HG03280 (cell line): Measurements from ENCODE around the gene MRPL49.

Experiments
- ATAC-seq: cut with Tn5 transposase; IDR thresholded peaks from one replicate; pipeline ENCODE4 v1.9.1; 2021; ENCODE audit warnings: mild to moderate bottlenecking, moderate library complexity; ENCODE audit not compliant: unreplicated experiment

The MRPL49 gene

DNA sequence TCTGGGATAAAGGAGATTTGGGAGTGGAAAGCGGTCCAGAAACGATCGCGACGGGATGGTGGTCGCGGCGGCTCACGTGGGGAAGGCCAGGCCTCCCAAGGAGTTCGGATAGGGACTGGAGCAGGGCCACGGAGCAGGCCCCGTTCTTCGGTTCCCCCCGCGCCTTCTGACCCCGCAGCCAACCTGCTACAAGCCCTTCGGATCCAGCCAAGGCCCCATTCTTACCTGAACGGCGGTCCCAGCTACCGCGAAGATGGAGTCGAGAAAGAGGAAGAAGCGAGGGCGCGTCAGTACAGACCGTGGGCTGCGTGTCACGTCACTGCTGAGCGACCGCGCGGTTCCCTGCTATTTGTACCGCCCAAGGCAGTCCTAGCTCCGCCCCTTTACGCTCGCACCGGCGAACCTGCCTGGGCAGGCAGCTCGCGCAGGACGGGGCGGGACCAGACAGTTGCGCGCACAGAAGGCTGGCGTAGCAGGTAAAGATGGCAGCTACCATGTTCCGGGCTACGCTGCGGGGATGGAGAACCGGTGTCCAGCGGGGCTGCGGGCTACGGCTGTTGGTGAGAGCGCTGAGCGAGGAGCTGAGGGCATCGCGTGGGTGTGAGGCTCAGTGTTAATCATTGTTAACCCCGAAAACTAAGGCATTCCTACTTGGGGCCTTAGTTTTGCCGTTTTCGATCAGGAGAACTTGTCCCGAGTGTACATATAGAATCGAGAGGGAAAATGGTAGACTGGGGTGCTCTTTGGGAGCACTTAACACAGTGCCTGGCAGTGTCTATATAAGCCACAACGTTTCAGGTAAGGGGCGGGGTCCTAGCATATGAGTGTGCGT is at the start of gene MRPL49, which contains the start of gene FAU:
Gene MRPL49, plus strand, starts transcription at position 457 of the 832 bp plus-strand sequence. Its CDS starts 26 bp downstream, at position 483.
Gene FAU, minus strand, starts transcription at position 270 of the 832 bp plus-strand sequence. CDS start 321 bp downstream, outside the sequence.
- ATAC-seq, result peak; percentile 68

DNA sequence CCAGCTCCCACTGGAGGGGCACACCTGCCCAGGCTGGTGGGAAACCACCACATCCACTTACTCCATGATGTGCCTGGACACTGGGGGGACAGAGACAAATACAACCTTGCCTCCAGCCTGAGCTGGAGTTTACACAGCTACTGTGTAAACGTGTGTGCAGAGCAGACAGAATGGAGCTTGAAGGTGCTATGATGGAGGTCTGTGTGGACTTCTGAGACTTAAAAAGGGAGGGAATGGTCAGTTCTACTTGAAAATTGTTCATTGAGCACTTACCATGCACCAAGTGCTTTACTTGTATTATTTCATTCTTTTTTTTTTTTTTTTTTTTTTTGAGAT is 49.5 kb upstream of the MRPL49 start:
- no peak for ATAC-seq

DNA sequence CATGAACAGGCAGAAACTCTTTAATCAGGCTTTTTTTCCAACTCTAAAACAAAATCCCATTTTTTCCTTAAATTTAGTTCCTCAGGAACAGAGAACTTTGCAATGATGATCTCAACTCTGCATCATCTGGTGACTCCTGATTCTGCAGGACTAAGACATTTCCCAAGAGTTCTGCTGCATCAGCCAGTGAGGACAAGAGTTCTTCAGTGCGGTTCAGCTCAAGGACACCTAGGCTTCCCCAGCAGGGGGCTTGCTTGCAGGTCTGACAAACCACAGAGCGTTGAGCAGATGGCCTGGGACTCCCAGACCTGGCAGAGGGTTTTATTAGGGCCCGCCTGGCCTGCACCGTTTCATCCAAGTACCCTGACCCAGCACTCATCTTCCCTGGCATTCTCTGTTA is 44.7 kb upstream of the MRPL49 start:
- no peak for ATAC-seq

DNA sequence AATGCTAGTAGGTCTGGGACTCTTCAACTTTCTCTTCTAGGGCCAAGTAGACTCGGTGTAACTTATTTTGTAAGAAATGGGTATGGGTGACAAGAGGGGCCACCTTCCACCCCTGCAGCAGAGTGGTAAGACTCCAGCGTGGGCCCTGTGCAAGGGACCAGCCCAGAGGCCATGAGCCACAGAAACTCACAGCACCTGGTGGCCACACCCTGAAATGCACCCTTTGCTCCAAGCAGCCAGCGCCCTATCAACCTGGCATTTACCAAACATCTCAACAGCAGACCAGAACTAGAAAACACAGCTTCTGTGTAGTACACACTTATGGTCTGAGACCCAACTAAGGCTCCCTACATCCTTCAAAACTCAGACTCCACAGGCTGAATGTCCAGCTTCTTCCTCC is 44.0 kb upstream of the MRPL49 start:
- no peak for ATAC-seq

DNA sequence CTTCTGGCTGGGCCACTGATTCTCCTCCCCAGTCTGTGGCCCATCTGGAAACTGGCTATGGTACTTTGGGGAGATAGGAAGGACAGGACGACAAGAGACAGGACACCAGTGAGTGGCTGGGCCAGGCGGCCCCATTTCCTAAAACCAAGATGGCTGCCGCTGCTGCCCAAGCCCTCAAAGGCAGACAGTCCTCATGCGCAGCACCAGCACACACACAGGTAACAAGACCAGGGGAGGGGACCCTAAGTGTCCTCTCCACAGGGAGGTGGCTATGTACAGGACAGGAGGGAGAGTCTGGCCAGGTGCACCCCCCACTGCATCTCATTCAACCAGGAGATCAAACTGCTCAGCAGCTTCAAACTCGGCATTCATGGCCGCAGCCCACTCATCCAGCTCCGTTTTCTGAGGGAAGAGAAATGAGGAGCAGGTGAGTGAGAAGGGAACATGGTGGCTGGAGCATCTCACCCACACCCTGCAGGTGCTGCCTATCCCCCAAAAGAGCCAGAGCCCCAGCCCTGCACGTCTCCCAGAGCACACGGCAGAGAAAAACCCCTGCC is 43.3 kb upstream of the MRPL49 start:
- no peak for ATAC-seq

DNA sequence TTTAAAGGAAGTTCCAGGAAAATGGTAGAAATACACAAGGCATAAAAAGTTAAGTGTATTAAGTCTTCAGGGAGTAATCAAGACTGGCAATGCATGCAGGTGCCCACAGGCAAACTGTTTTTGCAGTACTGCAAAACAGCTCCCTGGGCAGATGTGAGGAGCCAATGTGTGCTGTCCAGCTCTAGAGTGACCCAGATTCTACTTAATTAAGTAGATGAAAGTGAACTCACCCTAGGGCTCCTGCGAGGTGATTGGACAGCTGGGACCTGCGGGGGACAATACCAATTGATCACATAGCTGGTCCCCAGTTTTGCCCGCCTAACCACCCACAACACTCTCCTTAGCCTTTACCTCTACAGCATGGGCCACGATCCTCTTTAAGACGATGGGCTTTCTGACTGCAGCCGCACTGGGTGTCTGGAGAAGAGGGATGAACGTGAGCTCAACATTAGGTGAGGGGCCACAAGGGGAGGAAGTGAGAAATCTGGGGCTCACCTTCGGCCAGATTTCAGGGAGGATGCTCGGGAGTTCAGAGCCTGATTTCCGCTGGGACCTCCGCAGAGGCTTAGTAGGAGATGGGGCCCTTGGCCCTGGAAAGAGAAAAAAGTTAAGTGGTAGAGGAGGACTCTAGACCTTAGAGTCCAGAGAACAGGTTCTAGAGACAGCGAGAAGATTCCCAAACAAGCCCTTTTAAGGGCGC is 38.8 kb upstream of the MRPL49 start:
- no peak for ATAC-seq

DNA sequence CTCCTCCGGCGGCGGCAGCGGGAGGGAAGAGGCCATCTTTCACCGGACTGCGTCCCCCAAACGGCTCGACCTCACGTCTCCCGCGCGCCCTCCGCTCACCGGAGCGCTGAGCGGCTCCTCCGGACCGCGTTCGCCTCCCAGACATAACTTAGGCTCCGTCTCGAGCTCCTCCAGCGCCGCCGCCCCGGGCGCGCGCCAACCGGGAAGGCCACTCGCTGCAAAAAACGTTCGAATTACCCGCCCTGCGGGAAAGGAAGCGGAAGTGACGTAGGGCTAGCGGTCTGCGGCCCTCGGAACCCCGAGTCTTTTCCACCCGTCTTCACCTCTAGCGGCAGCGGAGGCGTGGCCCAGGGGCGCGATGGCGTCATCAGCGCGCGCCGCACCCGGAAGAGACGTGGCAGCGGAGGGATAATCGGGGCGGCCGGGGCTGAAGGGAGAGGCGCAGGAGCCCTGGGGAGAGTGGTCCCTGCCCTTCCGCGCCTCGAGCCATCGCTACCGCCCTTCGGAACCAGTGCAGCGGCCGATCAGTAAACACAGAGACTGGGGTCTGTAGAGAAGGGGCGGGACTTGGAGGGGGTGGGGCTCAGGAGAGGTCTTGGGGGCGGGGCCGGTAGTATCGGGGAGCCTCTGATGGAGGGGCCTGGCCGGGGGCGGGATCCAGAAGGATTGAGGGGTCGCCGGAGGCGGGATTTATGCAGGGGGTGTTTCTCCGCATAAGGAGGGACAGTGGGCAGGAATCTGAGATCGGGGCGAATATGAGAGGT is 38.1 kb upstream of the MRPL49 start, which contains the start of the genes CDCA5 and ZFPL1:
Gene CDCA5, minus strand, starts transcription at position 207 of the 764 bp plus-strand sequence. Its CDS starts 62 bp downstream, at position 145.
Gene ZFPL1, plus strand, starts transcription at position 389 of the 764 bp plus-strand sequence. CDS start 477 bp downstream, outside the sequence.
- ATAC-seq, result peak; percentile 89

DNA sequence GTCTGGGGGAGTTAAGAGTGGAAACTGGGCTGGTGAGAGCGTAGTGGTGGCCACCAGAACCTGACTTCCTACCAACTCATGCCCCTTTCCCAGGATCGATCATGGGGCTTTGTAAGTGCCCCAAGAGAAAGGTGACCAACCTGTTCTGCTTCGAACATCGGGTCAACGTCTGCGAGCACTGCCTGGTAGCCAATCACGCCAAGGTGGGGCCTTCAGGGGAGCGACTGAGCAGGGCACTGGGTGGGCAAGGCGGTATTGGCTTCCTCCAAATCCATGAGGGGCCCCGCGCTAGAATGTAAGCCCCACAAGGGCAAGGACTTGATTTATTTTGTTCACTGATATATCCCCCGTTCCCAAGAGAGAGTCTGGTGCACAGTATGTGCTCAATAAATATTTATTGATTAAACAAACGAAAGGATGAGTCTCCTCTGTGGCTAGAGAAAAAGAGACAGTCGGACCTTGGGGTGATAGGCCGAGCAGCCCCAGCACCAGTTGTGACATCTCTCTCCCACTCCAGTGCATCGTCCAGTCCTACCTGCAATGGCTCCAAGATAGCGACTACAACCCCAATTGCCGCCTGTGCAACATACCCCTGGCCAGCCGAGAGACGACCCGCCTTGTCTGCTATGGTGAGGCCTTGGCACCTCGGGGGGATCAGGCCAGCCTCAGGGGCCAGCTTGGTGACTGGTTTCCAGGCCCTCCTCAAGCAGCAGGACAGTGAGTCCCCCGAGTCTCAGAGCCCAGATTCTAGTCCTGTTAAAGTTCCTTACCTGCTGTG is 37.3 kb upstream of the MRPL49 start:
- no peak for ATAC-seq

DNA sequence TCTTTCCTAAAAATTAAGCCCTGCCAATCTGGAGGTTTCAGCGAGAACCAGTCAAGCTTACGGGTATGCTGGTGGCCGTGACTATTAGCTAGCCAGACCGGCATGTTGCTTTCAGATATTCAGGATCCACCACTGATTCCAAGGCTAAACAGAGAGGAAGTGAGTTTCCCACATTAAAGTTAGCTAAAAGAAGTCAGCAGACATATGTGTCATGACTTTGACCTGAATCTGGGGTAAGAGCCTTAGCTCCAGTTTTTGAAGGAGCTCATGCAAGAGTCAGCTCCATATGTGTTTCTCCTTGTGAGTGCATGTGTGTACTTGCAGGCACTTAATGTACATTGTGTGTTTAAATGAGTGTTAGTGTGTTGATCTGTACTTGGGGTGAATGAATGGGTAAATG is 36.7 kb upstream of the MRPL49 start:
- no peak for ATAC-seq

DNA sequence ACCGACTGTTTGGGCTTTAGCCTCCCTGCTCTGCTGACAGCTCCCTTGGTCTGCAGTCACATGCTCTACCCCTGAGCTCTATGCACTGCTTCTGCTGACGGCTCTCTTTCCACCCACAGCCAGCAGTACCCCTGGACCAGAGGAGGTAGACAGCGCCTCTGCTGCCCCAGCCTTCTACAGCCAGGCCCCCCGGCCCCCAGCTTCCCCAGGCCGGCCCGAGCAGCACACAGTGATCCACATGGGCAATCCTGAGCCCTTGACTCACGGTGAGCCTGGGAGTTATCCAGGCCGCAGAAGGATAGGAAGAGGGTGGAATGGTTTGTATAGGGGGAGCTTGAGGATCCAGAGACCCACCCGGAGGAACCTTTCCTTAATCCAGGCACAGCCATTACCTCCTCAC is 35.3 kb upstream of the MRPL49 start:
- no peak for ATAC-seq

DNA sequence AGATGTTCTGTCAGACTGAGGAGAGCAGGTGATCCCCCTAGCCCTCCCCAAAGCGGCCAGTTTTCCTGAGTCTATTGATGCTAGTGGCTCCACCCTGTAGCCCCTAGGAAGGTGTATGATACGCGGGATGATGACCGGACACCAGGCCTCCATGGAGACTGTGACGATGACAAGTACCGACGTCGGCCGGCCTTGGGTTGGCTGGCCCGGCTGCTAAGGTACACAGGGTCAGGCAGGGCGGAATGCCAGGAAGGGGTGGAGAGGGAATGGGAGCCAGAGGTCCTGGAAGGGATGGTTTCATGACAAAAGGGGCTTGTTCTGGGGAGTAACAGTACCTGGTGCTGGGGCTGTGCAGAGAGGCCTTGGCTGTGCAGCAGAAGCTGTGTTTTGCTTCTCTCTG is 34.9 kb upstream of the MRPL49 start:
- no peak for ATAC-seq

DNA sequence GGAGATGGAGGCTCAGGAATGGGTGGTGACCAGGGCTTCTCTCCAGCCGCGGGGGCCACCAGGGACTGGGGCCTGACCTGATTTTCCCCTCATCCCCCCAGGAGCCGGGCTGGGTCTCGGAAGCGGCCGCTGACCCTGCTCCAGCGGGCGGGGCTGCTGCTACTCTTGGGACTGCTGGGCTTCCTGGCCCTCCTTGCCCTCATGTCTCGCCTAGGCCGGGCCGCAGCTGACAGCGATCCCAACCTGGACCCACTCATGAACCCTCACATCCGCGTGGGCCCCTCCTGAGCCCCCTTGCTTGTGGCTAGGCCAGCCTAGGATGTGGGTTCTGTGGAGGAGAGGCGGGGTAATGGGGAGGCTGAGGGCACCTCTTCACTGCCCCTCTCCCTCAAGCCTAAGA is 34.3 kb upstream of the MRPL49 start:
- no peak for ATAC-seq

DNA sequence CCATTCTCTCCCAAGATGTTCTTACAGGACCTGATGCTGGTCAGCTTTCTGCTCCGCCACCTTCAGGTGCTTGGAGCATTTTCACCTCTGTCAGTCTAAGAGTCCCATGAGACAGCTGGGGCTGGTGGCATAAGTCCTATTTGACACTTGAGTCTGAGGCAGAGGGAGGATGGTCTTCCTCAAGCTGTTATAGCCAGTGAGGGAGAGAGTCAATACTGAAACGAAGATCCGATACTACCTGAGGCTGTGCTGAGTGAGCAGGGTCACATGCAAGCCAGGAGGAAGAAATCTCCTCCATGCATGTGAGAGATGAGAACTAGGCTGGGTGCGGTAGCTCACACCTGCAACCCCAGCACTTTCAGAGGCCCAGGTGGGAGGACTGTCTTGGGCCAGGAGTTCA is 32.5 kb upstream of the MRPL49 start:
- no peak for ATAC-seq

DNA sequence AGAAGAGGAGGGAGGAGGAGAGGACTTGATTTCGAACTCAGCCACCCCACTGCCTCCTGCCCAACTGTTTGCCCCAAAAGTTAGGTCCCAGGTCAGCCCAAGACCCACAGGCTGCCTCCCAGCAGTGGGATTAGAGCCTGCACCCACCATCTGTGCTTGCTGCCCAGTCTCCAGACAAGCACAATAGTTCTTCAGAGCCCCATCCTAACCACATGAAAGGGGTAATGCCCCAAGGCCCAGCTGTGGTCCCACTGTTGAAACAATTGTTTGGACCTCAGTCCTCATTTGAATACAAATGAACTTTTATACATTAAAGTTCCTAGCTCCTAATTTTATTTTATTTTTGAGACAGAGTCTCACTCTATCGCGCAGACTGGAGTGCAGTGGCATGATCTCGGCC is 31.5 kb upstream of the MRPL49 start:
- no peak for ATAC-seq

DNA sequence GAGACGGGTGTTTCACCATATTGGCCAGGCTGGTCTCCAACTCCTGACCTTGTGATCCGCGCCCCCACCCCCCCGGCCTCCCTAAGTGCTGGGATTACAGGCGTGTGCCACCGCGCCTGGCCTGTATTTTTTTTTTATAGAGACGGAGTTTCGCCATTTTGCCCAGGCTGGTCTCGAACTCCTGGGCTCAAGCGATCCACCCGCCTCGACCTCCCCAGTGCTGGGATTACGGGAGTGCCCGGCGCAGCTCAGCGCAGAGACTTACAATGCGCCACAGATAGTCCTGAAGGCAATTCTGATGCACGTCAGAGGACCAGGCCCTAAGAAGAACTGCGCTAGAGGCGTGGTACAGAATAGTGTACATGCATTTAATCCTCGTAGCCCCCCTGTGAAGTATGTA is 26.7 kb upstream of the MRPL49 start:
- no peak for ATAC-seq

DNA sequence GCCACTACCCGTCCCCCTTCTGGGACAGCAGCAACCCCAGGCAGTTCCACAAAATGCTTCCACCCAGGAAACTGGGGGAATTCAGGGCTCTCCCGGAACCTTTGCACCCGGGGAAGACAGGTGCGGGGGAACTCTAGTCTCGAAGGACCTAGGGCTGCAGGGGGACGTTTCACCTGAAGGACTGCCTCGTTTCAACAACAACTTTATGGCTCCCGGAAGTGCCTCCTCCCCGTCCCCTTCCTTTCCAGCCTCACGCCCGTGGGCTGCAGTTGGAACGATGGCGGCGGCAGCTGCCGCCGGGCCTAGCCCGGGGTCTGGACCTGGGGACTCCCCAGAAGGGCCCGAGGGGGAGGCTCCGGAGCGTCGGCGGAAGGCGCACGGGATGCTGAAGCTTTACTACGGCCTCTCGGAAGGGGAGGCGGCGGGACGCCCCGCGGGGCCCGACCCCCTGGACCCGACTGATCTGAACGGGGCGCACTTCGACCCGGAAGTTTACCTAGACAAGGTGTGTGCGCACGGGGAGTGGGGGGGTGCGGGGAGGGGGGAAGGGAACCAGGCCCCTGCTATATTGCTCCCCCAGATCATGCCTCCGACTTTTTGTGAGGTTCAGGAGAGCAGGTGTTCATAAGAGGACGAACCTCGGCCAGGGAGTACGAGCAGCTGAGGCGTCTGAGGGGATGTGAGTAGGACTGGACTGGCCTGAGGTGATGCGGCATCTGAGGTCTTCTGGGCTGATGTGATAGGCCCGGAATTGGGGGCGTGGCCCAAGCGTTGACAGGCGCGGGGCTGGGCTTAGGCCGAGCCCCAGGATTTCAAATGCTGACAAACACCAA is 25.9 kb upstream of the MRPL49 start, which contains the start of gene VPS51:
Gene VPS51, plus strand, starts transcription at position 241 of the 833 bp plus-strand sequence. Its CDS starts 37 bp downstream, at position 278.
- ATAC-seq, result peak; percentile 86

DNA sequence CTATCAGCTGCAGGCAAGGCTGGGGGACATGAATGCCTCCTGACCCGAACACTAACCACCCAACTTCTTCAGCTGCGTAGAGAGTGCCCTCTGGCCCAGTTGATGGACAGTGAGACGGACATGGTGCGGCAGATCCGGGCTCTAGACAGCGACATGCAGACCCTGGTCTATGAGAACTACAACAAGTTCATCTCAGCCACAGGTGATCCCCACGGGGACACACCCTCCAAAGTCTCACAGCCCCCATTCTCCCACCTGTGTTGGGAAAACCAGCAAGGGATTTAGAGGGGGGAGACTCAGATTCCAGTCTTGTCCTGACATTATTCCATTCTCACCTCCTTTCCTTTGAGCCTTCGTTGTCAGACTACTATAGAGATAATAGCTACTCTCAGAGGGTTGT is 25.2 kb upstream of the MRPL49 start:
- ATAC-seq, result no peak

DNA sequence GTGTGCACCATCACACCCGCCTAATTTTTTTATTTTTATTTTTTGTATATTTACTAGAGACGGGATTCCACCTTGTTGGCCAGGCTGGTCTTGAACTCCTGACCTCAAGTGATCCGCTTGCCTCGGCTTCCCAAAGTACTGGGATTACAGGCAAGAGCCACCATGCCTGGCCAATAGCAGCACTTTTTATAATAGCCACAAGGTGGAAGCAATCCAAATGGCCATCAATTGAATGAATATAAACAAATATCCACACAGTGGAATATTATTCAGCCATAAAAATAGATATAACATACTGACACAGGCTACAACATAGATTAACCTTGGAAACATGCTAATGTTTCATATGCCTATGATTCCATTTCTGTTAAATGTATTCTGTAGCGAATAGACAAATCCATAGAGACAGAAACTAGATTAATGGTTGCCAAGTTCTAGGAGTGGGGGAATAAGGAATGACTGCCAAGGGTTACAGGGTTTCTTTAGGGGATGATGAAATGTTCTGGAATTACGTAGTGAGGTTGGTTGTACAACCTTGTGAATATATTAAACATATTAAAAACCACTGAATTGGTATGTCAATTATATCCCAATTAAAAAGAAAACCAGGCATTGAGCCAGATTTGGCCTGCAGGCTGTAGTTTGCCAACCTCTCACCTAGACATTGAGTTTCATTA is 21.3 kb upstream of the MRPL49 start:
- ATAC-seq, result no peak
